Muscle layer of colon (tissue), 2 donors: ENCODE data around the gene TSSK6.

Experiments
- H3K27ac ChIP-seq: one replicate; pipeline ENCODE4 v1.7.0; 2013; ENCODE audit warnings: low read depth, mild to moderate bottlenecking, low read length, moderate library complexity
- H3K27me3 ChIP-seq, 2 donors: one replicate each; pipeline ENCODE4 v1.7.0; 2013; ENCODE audit warnings: low read length in 2 of 2, mild to moderate bottlenecking in 2 of 2; ENCODE audit not compliant: insufficient read depth in 2 of 2, control insufficient read depth in 1 of 2
- H3K36me3 ChIP-seq: one replicate; pipeline ENCODE4 v1.7.0; 2013; ENCODE audit warnings: mild to moderate bottlenecking, low read length; ENCODE audit not compliant: insufficient read depth
- H3K4me1 ChIP-seq: one replicate; pipeline ENCODE4 v1.7.0; 2013; ENCODE audit warnings: mild to moderate bottlenecking, low read length; ENCODE audit not compliant: insufficient read depth
- H3K4me3 ChIP-seq, 2 donors: one replicate each; pipeline ENCODE4 v1.7.0; 2013; ENCODE audit warnings: low read length in 2 of 2, low read depth in 1 of 2, mild to moderate bottlenecking in 1 of 2, moderate library complexity in 1 of 2
- H3K9ac ChIP-seq: one replicate; pipeline ENCODE4 v1.7.0; 2013; ENCODE audit warnings: low read length
- H3K9me3 ChIP-seq: one replicate; pipeline ENCODE4 v1.7.0; 2013; ENCODE audit warnings: mild to moderate bottlenecking, low read length
- donor health status: abdominal sarcoma.
- donor health status: Adenocarcinoma of cecum.

Gene TSSK6

GRCh38 chr19:19535311-19536191 lies 20.2 kb upstream of the TSSK6 start:
- Histone ChIP-seq H3K27me3 (peaks cover 5 to 34% of the 10 kb centered on the region in 2 donors), H3K27ac (no peak overlapping the region), H3K9me3 (no peaks in the 10 kb centered on the region), H3K4me1 (peaks cover 24% of the 10 kb centered on the region), H3K4me3 (no peak overlapping the region), H3K9ac (no peak overlapping the region), H3K36me3 (no peaks in the 10 kb centered on the region)

GRCh38 chr19:19534556-19535265 lies 19.4 kb upstream of the TSSK6 start:
- Histone ChIP-seq H3K4me1 (peaks cover 23% of the 10 kb centered on the region), H3K9me3 (no peaks in the 10 kb centered on the region), H3K4me3 (no peak overlapping the region)

GRCh38 chr19:19533841-19534240 lies 18.5 kb upstream of the TSSK6 start:
- Histone ChIP-seq H3K27me3 (peaks cover 5 to 17% of the 10 kb centered on the region in 2 donors), H3K36me3 (no peaks in the 10 kb centered on the region), H3K4me3 (no peak overlapping the region), H3K4me1 (peaks cover 27% of the 10 kb centered on the region), H3K9me3 (no peaks in the 10 kb centered on the region), H3K9ac (no peak overlapping the region), H3K27ac (no peak overlapping the region)

More at GRCh38 chr19:19534556-19535265, 19.4 kb upstream of the TSSK6 start:
- Histone ChIP-seq H3K27ac (no peak overlapping the region), H3K27me3 (peaks cover 5 to 26% of the 10 kb centered on the region in 2 donors), H3K36me3 (no peaks in the 10 kb centered on the region), H3K9ac (no peak overlapping the region)

GRCh38 chr19:19532806-19533701 lies 17.7 kb upstream of the TSSK6 start:
- no peak overlapping the region for H3K4me3 ChIP-seq
- H3K27me3 ChIP-seq: peaks cover 5 to 9% of the 10 kb centered on the region in 2 donors
- no peak overlapping the region for H3K9ac ChIP-seq
- H3K36me3 ChIP-seq: peaks cover 4% of the 10 kb centered on the region
- peaks cover 19% of the 10 kb centered on the region for H3K4me1 ChIP-seq
- no peak overlapping the region for H3K27ac ChIP-seq
- H3K9me3 ChIP-seq: no peaks in the 10 kb centered on the region

- Histone ChIP-seq H3K27me3 (peaks cover 0 to under 1% of the 10 kb centered on the region in 2 donors), H3K36me3 (peaks cover 12% of the 10 kb centered on the region), H3K9me3 (no peaks in the 10 kb centered on the region), H3K4me3 (no peak overlapping the region), H3K27ac (no peak overlapping the region), H3K4me1 (peaks cover 14% of the 10 kb centered on the region), H3K9ac (no peak overlapping the region)
These were observed 16.8 kb upstream of the TSSK6 start for GRCh38 chr19:19531951-19532805.

- Histone ChIP-seq H3K36me3 (peaks cover 18% of the 10 kb centered on the region), H3K4me1 (peaks cover 14% of the 10 kb centered on the region), H3K27ac (no peak overlapping the region), H3K27me3 (no peaks in the 10 kb centered on the region), H3K9ac (no peak overlapping the region), H3K4me3 (no peak overlapping the region), H3K9me3 (no peaks in the 10 kb centered on the region)
These were observed 15.5 kb upstream of the TSSK6 start for GRCh38 chr19:19530889-19531288.

GRCh38 chr19:19530423-19530804 lies 15.1 kb upstream of the TSSK6 start:
- no peak overlapping the region for H3K9ac ChIP-seq
- no peaks in the 10 kb centered on the region for H3K27me3 ChIP-seq
- peaks cover 18% of the 10 kb centered on the region for H3K36me3 ChIP-seq
- H3K9me3 ChIP-seq: no peaks in the 10 kb centered on the region
- peaks cover 14% of the 10 kb centered on the region for H3K4me1 ChIP-seq
- no peak overlapping the region for H3K27ac ChIP-seq
- no peak overlapping the region for H3K4me3 ChIP-seq

- no peaks in the 10 kb centered on the region for H3K9me3 ChIP-seq
- H3K27me3 ChIP-seq: no peaks in the 10 kb centered on the region
- H3K4me1 ChIP-seq: peaks cover 14% of the 10 kb centered on the region
- H3K4me3 ChIP-seq: no peak overlapping the region
- H3K27ac ChIP-seq: no peak overlapping the region
- H3K36me3 ChIP-seq: peaks cover 18% of the 10 kb centered on the region
- H3K9ac ChIP-seq: no peak overlapping the region
These were observed 14.6 kb upstream of the TSSK6 start for GRCh38 chr19:19529783-19530422.

- H3K4me3 ChIP-seq: no peak within 1 kb of the TSS
- H3K9me3 ChIP-seq: no peaks in the 10 kb centered on the region
- no peak within 1 kb of the TSS for H3K9ac ChIP-seq
These were observed 13.6 kb upstream of the TSSK6 start, which contains the start of gene YJEFN3 for GRCh38 chr19:19528721-19529490. Gene YJEFN3 (plus strand): TSS chr19:19528911. CDS start chr19:19528933, 22 bp downstream.

More at GRCh38 chr19:19528721-19529490, 13.6 kb upstream of the TSSK6 start, which contains the start of gene YJEFN3:
- Histone ChIP-seq H3K36me3 (peaks cover 21% of the 10 kb centered on the region), H3K27ac (no peak within 1 kb of the TSS), H3K4me1 (peaks cover 14% of the 10 kb centered on the region), H3K27me3 (no peaks in the 10 kb centered on the region)
